Keratinocyte (primary cell): Measurements from ENCODE around the gene POU6F2. TPM values are rescaled to one million over a fixed set of nuclear protein-coding genes. Genes with fewer than 3 reads are reported as not detected.

Source experiments
- DNase-seq: peaks from one replicate; pipeline ENCODE4 v3.0.0-alpha.2; 2011; ENCODE audit warnings: low read depth, missing footprints, low spot score
- FAIRE-seq: peaks from 2 replicates; lab custom pipeline; 2011; peaks lifted over from hg19 to GRCh38; lab: Jason Lieb, UNC
- H2AFZ ChIP-seq: 2 replicates; pipeline ENCODE4 v1.6.0; 2012; ENCODE audit warnings: low read length, control low read depth, inconsistent platforms; ENCODE audit not compliant: control insufficient read depth
- H3K27ac ChIP-seq: 2 replicates; pipeline ENCODE4 v1.5.1; 2011; ENCODE audit warnings: low read length; ENCODE audit not compliant: control insufficient read depth, insufficient read depth
- H3K27me3 ChIP-seq: 3 replicates; pipeline ENCODE4 v1.6.0; 2011; ENCODE audit warnings: low read length; ENCODE audit not compliant: control insufficient read depth, insufficient read depth; ENCODE audit errors: extremely low read depth
- H3K36me3 ChIP-seq, 2 experiments: 2 replicates in 1 of 2; 3 replicates in 1 of 2; pipeline ENCODE4 v1.5.1; 2011; ENCODE audit warnings: low read length in 2 of 2, mild to moderate bottlenecking in 1 of 2; ENCODE audit not compliant: control insufficient read depth in 2 of 2, insufficient read depth in 2 of 2; ENCODE audit errors: extremely low read depth in 1 of 2
- H3K4me1 ChIP-seq: 3 replicates; pipeline ENCODE4 v1.5.1; 2011; ENCODE audit warnings: low read length; ENCODE audit not compliant: control insufficient read depth, insufficient read depth; ENCODE audit errors: extremely low read depth
- H3K4me2 ChIP-seq: 3 replicates; pipeline ENCODE4 v1.6.0; 2011; ENCODE audit warnings: low read depth, low read length; ENCODE audit not compliant: control insufficient read depth, insufficient read depth; ENCODE audit errors: extremely low read depth
- H3K4me3 ChIP-seq, 3 experiments: fragments of 200-600 bp in 1 of 3; sonication (generic) in 1 of 3; 2 replicates in 2 of 3; 3 replicates in 1 of 3; pipeline ENCODE4 v1.5.1; 2011 to 2016; ENCODE audit warnings: low read length in 3 of 3, mild to moderate bottlenecking in 3 of 3, control low read depth in 2 of 3, inconsistent platforms in 1 of 3, low read depth in 1 of 3, mixed read lengths in 1 of 3, mixed run types in 1 of 3, moderate library complexity in 1 of 3; ENCODE audit not compliant: control insufficient read depth in 2 of 3, insufficient read depth in 2 of 3; ENCODE audit errors: extremely low read depth in 1 of 3
- H3K79me2 ChIP-seq: 2 replicates; pipeline ENCODE4 v1.6.0; 2012; ENCODE audit warnings: low read length; ENCODE audit not compliant: control insufficient read depth, insufficient read depth
- H3K9ac ChIP-seq: 3 replicates; pipeline ENCODE4 v1.6.0; 2011; ENCODE audit warnings: low read length; ENCODE audit not compliant: control insufficient read depth, insufficient read depth; ENCODE audit errors: extremely low read depth
- H3K9me1 ChIP-seq: 3 replicates; pipeline ENCODE4 v1.6.0; 2011; ENCODE audit warnings: low read length; ENCODE audit not compliant: control insufficient read depth, insufficient read depth; ENCODE audit errors: extremely low read depth
- H3K9me3 ChIP-seq: 2 replicates; pipeline ENCODE4 v1.5.1; 2012; ENCODE audit warnings: low read depth, low read length; ENCODE audit not compliant: control insufficient read depth
- H4K20me1 ChIP-seq: 3 replicates; pipeline ENCODE4 v1.6.0; 2011; ENCODE audit warnings: low read length; ENCODE audit not compliant: control insufficient read depth, insufficient read depth; ENCODE audit errors: extremely low read depth
- CTCF ChIP-seq, 3 experiments: IDR thresholded peaks in 1 of 3; conservative IDR thresholded peaks in 1 of 3; optimal IDR thresholded peaks in 1 of 3; 2 replicates in 2 of 3; 3 replicates in 1 of 3; pipeline versions ENCODE3 to v1.5.1; 2011; ENCODE audit warnings: low read length in 3 of 3, mild to moderate bottlenecking in 3 of 3, moderate library complexity in 2 of 3, control low read depth in 1 of 3, inconsistent platforms in 1 of 3; ENCODE audit not compliant: insufficient read depth in 2 of 3; ENCODE audit errors: extremely low read depth in 1 of 3
- EZH2 ChIP-seq: IDR thresholded peaks from one replicate; pipeline ENCODE4 v1.6.1; 2012; ENCODE audit warnings: inconsistent platforms, mild to moderate bottlenecking, low read length, moderate library complexity
- dilution Hi-C: fragments of 300-500 bp; cut with MboI; formaldehyde crosslinking; loops from one replicate; pipeline ENCODE4 v1.7.0; 2020; ENCODE audit warnings: low sequenced_read_pairs; ENCODE audit not compliant: extremely low pct_ligation_motif_present
- polyA plus RNA-seq, 5 experiments: library from polyadenylated mRNA; depleted of rRNA in 3 of 5; stranded (reverse) in 3 of 5; stranded (forward) in 1 of 5; unstranded in 1 of 5; fragments of >200 nt; gene quantifications; 1 replicate in 1 of 5; 2 replicates in 3 of 5; 3 replicates in 1 of 5; pipeline versions ENCODE4 v1.2.1 to v1.2.3, GENCODE V29; 2011 to 2012; ENCODE audit warnings: missing spikeins in 2 of 5, low read depth in 1 of 5, low replicate concordance in 1 of 5

POU6F2 gene
- polyA plus RNA-seq, 1 donor (not counting 4 experiments of a cell fraction or from before 2014, with no cell fraction given): not detected

GRCh38 chr7:39515534-39516228 is 538.0 kb downstream of the POU6F2 start:
- Histone ChIP-seq H3K4me1 (no peaks in the 10 kb centered on the region), H3K4me3 (no peak overlapping the region), H3K9me1 (no peaks in the 10 kb centered on the region), H3K4me2 (no peak overlapping the region), H3K79me2 (no peaks in the 10 kb centered on the region), H2AFZ (no peak overlapping the region), H3K27ac (no peak overlapping the region), H3K27me3 (peaks cover 4% of the 10 kb centered on the region), H4K20me1 (no peaks in the 10 kb centered on the region), H3K9ac (no peak overlapping the region), H3K36me3 (no peaks in the 10 kb centered on the region), H3K9me3 (no peaks in the 10 kb centered on the region)
- DNase-seq (no peak), FAIRE-seq (no peak)
- no peak for TF ChIP-seq EZH2
- TF ChIP-seq CTCF (optimal IDR thresholded peaks at IDR 0.05 in 1 of 3, IDR thresholded peaks at IDR 0.05 in 1 of 3, conservative IDR thresholded peaks at IDR 0.05 in 1 of 3; ENCODE audit: extremely low read depth in 1 of 3, insufficient read depth in 2 of 3, low read length in 3 of 3): no peak
- dilution Hi-C loops: no loop called here

GRCh38 chr7:39516498-39516897 is 538.8 kb downstream of the POU6F2 start:
- TF ChIP-seq EZH2: no peak
- no peak for TF ChIP-seq CTCF (optimal IDR thresholded peaks at IDR 0.05 in 1 of 3, IDR thresholded peaks at IDR 0.05 in 1 of 3, conservative IDR thresholded peaks at IDR 0.05 in 1 of 3; ENCODE audit: extremely low read depth in 1 of 3, insufficient read depth in 2 of 3, low read length in 3 of 3)

More at GRCh38 chr7:39516498-39516897, 538.8 kb downstream of the POU6F2 start:
- Histone ChIP-seq H3K9me3 (no peaks in the 10 kb centered on the region), H3K27ac (no peak overlapping the region), H3K9ac (no peak overlapping the region), H3K27me3 (peaks cover 4% of the 10 kb centered on the region), H2AFZ (no peak overlapping the region), H4K20me1 (no peaks in the 10 kb centered on the region), H3K79me2 (no peaks in the 10 kb centered on the region), H3K4me2 (no peak overlapping the region), H3K9me1 (no peaks in the 10 kb centered on the region), H3K36me3 (no peaks in the 10 kb centered on the region), H3K4me1 (no peaks in the 10 kb centered on the region), H3K4me3 (no peak overlapping the region)
- DNase-seq: no peak
- dilution Hi-C loops: no loop called here
- no peak for FAIRE-seq
